KOPT-K1 (cell line): ENCODE measurements around the gene MINK1.

Experiments
- H3K27ac ChIP-seq: fragments of 200-600 bp; sonication (generic); 2 replicates; pipeline ENCODE4 v1.5.1; 2016; ENCODE audit warnings: antibody characterized with exemption, mild to moderate bottlenecking, low read depth, low read length; ENCODE audit not compliant: poor library complexity, severe bottlenecking
- H3K36me3 ChIP-seq: fragments of 200-600 bp; sonication (generic); 2 replicates; pipeline ENCODE4 v1.5.1; 2017; ENCODE audit warnings: antibody characterized with exemption, mild to moderate bottlenecking, low read length, moderate library complexity; ENCODE audit not compliant: insufficient read depth
- H3K9me3 ChIP-seq: fragments of 200-600 bp; sonication (generic); 2 replicates; pipeline ENCODE4 v1.5.1; 2017; ENCODE audit warnings: antibody characterized with exemption, low read length, mild to moderate bottlenecking; ENCODE audit not compliant: insufficient read depth, poor library complexity, severe bottlenecking

The MINK1 gene

DNA sequence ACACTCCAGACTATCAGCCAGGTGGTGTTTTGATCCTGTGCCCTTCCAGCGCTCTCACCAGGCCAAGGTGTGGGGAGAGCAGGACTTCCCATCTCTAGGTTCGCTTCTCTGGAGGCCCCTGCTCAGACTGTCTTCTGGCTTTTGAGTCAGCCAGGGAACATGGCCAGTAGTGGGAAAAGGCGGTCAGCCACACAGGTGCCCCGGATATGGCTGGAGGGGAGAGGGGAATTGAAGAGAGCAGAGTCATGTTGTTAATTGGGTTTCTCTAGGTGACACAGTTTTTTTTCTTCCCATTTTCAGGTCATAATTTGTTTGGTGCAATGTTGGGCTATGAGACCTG, 1.5 kb downstream of the MINK1 start:
- H3K9me3 ChIP-seq = no peaks in the 10 kb centered on the region
- no peak overlapping the region for H3K27ac ChIP-seq
- H3K36me3 ChIP-seq = no peaks in the 10 kb centered on the region

DNA sequence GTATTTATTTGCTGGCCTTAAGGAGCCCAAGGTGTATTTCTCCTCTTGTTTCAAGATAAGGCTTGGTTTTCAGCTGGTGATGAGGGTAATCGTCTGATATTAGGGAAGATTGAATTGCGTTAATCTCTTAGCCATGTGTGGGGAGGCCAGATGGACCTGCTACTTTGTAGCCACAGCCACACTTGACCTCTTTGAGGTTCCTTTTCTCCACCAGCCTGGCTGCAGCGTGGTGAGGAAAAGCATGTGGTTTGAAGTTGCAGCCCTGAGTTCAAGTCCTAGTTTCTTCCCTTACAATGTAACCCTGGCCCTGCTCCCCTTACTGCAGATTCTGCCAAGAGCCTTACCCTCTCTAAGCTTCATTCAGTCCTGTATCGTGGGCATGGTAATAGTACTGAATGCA, 3.1 kb downstream of the MINK1 start:
- Histone ChIP-seq H3K27ac (no peak overlapping the region), H3K9me3 (no peaks in the 10 kb centered on the region), H3K36me3 (no peaks in the 10 kb centered on the region)

DNA sequence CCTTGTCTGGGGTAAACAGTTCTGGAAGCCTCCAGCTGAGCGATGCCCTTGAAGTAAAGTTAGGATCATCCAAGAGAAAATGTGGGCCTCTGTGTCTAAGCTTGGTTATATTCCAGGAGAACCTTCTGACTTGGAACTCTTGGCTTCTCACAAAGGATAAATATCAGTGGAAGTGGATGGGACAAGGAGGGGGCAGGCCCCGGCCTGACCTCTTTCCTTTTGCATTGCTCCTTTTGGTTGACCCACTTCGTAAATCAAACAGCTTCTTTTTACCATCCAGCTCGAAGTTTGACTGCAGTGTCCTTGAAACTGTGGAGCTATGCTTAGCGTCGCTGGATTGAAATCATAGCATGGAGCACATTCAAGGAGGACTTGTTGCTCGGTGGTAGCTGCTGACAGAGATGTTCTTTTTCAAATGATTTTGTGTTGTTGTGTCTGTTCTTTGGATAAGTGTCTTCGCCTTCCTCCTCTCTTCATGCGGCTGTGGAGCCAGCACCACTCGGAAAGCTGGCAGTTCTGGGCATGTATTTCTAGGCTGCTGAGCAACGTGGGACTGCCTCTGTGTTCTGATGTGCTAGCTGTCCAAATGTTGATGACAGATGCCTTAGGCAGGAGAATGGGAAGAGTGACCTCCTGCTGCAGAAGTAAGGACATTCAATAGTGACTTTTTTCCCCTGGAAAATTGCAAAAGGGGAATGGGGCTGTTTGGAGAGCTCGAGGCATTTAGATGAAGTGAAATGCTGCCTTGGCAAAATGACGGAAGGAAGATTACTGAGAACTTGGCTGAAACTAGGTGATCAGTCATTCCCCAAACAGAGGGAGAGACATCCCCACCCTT, 4.5 kb downstream of the MINK1 start:
- no peak overlapping the region for H3K27ac ChIP-seq
- no peaks in the 10 kb centered on the region for H3K9me3 ChIP-seq
- no peaks in the 10 kb centered on the region for H3K36me3 ChIP-seq

DNA sequence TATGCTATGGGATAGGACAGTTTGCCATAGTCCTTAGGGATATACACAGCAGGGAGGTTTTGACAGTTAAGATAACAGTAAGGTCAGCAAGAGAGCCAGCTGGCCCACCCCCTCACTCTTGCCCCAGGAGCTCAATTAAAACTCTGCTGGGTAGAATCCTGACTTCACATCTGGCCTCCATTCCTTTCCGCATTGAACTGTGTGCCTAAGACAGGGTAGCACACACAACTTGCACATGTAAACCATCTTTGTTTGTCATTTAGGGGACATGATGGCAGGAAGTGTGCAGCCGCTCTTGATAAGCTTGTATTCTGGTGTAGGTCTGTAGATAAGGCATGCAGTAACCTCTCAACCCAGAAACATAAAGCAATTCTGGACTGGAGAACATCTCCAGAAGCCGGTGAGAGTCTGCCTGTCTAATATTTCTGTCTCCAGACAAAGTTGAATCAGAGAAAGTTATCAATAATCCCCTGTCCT, 5.2 kb downstream of the MINK1 start:
- Histone ChIP-seq H3K27ac (no peak overlapping the region), H3K9me3 (no peaks in the 10 kb centered on the region), H3K36me3 (no peaks in the 10 kb centered on the region)

DNA sequence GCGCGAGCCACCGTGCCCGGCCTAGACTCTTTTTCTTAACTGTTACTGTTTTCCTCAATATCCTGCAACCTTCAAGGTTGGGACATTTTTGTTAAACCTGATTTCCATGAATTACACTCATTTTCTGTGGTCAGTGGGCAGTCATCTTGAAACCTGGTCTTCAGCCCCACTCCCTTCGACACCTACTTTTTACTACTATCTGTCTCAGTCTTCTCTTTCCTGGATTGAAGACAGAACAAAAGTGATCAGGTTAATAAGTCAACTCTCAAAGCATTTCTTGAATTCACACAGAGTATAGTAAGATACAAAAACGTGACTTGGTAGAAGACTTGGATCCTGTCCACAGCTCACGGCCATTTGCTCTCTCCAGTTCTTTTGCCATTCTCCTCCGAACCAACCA, 6.1 kb downstream of the MINK1 start:
- no peaks in the 10 kb centered on the region for H3K36me3 ChIP-seq
- H3K27ac ChIP-seq = no peak overlapping the region
- no peaks in the 10 kb centered on the region for H3K9me3 ChIP-seq

DNA sequence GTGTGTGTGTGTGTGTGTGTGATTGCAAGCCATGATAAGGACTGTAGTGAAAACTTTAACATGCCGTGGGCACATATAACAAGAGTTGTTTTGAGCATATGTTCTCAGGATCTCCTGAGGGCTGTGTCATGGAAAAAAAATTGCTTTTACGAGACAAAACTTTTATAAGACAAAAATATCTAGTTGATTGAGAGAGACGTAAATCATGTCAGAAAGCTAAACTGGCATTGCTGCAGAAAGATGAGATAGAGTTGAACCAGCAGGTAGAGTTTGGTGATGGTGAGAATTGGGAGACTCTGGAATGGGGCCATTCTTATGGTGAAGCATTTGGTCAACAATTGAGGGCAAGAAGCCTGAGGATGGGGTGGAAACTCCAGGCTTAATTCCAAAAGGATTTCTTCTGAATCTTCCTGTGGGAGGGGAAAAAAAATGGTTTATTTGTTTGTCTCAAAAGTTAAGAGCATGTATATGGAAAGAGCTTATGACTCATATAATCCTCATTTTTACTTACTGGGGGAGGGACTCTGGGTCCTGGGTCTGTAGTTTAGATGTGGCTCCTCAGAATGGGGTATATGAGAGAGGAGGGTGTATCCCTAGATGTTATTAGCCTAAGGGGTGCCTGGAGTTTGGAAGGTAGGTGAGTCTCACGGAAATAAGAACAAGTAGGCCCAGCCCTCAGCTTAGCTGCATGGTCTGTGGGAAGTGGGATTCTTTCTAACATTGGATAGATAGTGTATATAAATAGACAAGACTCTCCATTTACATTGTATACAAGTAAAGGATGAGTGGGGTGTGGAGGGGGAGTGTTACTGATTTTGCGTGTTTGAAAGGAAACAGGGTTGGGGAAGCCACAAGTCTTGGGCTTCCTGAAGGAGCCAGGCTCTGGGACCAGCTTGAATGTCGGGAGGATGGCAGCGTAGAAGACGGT, 7.1 kb downstream of the MINK1 start:
- H3K27ac ChIP-seq = no peak overlapping the region
- no peaks in the 10 kb centered on the region for H3K9me3 ChIP-seq
- no peaks in the 10 kb centered on the region for H3K36me3 ChIP-seq

DNA sequence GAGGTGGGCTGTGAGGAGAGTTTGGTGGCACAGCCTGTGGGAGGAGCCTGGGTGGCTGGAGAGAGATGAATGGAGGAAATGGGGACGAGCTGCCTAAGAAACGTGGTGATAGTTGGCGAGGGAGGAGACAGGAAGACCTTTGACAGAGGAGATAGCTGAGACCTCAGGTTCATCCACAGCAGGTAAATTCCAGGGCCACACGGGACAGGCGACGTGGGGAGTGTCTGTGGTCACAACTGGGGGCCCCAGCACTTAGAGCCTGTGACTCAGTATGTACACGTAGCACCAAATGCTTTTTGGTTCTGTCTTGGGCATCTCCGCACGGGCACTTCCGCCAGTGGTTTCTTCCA, 7.7 kb downstream of the MINK1 start:
- H3K27ac ChIP-seq = no peak overlapping the region
- H3K36me3 ChIP-seq = no peaks in the 10 kb centered on the region
- H3K9me3 ChIP-seq = no peaks in the 10 kb centered on the region

DNA sequence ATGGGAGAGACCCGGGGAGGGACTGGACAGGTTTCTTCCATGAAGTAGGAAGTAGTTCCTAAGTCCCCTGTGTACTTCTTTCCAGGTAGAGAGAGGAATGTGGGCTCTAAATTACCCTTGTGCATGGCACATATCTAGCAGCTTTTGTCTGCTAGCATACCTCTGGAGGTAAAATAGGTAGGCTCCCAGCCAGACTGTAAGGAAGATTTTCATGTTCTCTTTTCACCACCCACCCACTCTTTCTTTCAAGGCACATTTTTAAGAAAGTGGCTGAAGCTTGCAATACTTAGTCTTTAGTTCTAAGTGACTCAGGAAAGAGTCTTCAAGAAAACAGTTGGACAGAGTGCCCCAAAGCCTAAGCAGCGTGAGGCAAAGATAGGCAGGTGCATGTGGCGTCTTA, 9.2 kb downstream of the MINK1 start:
- no peaks in the 10 kb centered on the region for H3K9me3 ChIP-seq
- no peak overlapping the region for H3K27ac ChIP-seq
- H3K36me3 ChIP-seq = no peaks in the 10 kb centered on the region

DNA sequence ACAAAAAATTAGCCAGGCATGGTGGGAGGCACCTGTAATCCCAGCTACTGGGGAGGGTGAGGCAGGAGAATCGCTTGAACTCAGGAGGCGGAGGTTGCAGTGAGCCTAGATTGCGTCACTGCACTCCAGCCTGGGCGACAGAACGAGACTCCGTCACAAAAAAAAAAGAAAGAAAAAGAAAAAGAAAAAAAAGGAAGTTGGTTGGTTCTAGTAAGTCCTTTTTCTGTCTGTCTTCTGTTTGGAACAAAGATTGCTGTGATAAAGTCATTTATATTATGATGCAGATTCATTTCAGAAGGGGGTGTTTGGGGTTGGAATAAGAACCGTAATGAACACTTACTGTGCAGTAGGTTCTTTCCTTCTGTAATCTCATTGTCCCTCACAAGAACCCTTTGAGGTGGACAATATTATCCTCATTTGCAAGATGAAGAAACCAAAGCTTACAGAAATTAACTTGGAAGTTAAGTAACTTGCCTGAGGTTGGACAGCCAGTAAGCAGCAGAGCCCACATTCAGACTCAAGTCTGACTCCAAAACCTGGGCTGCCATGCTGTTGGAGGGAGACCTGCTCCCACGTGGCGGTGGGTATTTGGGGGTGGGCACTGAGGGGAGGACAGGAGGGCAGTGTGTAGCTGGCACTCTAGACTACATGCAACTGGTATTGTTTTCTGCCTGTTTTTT, 10.3 kb downstream of the MINK1 start:
- no peaks in the 10 kb centered on the region for H3K36me3 ChIP-seq

DNA sequence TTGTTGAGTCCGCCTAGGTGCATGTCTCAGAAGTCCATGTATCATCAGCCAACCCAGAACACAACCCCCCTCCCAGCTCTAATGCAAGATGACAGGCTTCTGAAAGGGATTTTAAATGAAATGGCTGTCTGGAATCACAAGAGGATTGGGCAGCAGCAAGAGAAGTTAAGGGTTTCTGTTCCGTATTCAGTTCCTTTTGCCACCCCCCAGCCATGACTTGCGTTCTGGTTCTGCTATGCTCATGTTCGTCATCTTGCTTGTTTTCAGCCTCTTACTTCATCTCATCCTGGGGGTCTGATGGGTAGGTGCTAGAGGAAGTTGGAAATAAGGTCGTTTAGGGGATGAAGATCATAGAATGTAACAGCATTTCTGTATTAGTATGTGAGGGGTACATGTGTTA, 12.0 kb downstream of the MINK1 start:
- H3K9me3 ChIP-seq = no peaks in the 10 kb centered on the region
- no peaks in the 10 kb centered on the region for H3K36me3 ChIP-seq
- H3K27ac ChIP-seq = no peak overlapping the region

More for the DNA sequence above, 10.3 kb downstream of the MINK1 start:
- Histone ChIP-seq H3K9me3 (no peaks in the 10 kb centered on the region), H3K27ac (no peak overlapping the region)

DNA sequence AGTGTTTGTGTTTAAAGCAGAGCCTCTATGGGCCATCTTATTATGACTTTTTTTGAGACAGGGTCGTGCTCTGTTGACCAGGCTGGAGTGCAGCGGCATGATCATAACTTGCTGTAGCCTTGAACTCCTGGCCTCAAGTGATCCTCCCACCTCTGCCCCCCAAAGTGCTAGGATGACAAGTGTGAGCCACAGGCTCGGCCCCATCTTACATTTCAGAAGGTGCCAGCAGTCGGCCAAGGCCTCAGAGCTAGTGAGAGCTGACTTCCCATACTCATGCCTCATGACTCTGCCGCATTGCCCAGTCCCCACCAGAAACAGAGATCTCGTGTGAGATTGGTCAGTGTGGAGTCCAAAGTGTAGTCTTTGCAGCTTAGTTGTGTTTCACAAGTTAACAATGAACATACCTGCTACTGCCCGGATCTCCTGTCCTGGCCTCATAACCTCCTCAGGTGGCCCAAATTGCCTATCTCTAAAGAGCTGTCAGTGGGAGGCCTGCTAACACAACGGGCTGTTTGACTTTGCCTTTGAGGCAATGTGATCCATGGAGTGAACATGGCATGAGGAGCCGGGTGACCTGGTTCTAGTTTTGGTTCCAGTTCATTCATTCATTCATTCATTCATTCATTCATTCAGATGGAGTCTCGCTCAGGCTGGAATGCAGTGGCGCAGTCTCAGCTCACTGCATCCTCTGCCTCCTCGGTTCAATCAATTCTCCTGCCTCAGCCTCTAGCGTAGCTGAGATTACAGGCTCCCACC, 13.7 kb downstream of the MINK1 start:
- Histone ChIP-seq H3K9me3 (no peaks in the 10 kb centered on the region), H3K36me3 (no peaks in the 10 kb centered on the region), H3K27ac (no peak overlapping the region)

DNA sequence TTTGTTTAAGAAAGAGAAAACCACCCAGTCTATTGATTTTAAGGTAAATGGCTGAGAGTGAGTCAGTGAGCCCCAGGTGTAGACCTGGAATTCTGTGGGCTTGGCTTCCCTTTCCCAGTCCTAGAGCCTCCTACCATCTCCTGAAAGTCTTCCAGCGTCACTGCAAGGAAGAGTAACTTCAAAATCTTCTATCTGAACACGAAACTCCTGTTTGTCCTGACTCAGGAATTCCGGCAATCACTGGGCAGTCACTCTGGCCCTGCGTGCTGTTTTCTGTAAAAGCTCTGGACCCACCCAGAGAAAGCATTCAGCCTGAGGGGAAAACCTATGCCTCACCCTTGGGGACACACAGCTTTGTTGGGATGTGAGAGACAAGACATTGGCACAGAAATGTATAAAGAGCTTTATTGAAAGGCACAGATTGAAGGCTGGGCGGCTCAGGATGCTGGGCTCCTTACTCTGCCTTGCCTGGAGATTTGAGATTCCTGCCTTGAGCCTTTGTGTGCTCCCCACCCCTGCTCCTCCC, 15.9 kb downstream of the MINK1 start:
- H3K27ac ChIP-seq = no peak overlapping the region
- H3K36me3 ChIP-seq = no peaks in the 10 kb centered on the region
- no peaks in the 10 kb centered on the region for H3K9me3 ChIP-seq

DNA sequence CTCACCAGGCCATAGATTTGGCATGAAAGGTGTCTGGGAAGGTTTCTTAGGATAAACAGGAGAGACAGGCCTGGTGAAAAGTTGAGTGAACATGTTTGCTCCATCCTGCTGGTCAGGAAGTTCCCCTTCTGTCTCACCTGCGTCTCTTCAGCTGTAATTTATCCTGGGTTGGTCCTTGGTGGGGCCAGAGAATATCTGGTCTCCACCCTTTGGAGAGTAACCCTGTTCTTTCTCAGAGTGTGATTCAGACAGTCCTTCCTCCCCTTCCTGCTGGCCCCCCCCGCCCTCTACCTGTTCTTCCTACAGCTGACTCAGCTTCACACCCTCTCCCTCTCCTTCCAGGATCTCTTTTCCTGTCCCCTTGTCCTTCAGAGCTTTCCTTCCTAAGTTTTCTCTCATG, 17.1 kb downstream of the MINK1 start:
- H3K9me3 ChIP-seq = no peaks in the 10 kb centered on the region
- H3K27ac ChIP-seq = no peak overlapping the region
- H3K36me3 ChIP-seq = no peaks in the 10 kb centered on the region

DNA sequence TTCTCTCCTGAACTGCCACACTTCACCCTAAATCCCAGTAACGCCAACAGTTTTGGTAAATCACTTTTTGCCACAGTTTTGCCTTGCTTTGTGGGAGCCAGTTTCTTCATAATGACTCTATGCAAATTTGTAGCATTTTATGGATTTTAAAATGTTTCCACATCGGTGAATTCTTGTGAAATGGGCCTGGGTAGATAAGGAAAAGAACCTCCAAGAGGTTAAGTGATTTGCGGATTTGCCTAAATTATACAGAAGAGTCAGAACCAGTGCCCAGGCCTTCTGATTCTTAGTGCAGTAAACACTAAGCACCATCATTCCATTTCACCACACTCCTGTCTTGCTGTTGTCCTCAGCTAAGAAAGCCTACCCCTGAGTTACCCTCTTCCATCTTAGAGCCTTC, 17.9 kb downstream of the MINK1 start:
- H3K9me3 ChIP-seq = no peaks in the 10 kb centered on the region
- no peaks in the 10 kb centered on the region for H3K36me3 ChIP-seq
- H3K27ac ChIP-seq = no peak overlapping the region
